IMR-90 (cell line): ENCODE results near the gene COG3. TPM values are rescaled to one million over a fixed set of nuclear protein-coding genes. Genes with fewer than 3 reads are reported as not detected.

ENCODE experiments used
- ATAC-seq: fragments of 200-7000 bp; cut with Tn5 transposase; 2 replicates; pipeline ENCODE4 v1.9.1; 2020; ENCODE audit warnings: low read depth, mild to moderate bottlenecking, moderate library complexity
- BruUV-seq: library from RNA; stranded (reverse); fragments of 400-500 nt; replicated peaks from 2 replicates; lab custom pipeline; 2021; lab: Mats Ljungman, UMichigan
- CTCF ChIA-PET: fragments of 300-600 bp; formaldehyde crosslinking; extraction: SDS; loops from one replicate; lab custom pipeline; 2021; ENCODE audit warnings: antibody characterized with exemption; lab: Yijun Ruan, JAX
- POLR2A ChIA-PET: fragments of 300-600 bp; sonication (Branson Sonifier 250); formaldehyde crosslinking; loops from one replicate; lab custom pipeline; 2022; ENCODE audit warnings: antibody characterized with exemption; ENCODE audit not compliant: unreplicated experiment; lab: Charles Lee
- DNase-seq: peaks from one replicate; pipeline ENCODE4 v3.0.0; 2013
- H2AFZ ChIP-seq: replicated peaks from 2 replicates; pipeline ENCODE3; 2013; ENCODE audit warnings: low read length, mild to moderate bottlenecking; ENCODE audit not compliant: poor library complexity
- H2AK5ac ChIP-seq: 2 replicates; pipeline ENCODE4 v1.6.1; 2013; ENCODE audit warnings: low read depth, low read length, inconsistent platforms
- H2AK9ac ChIP-seq: replicated peaks from 2 replicates; pipeline ENCODE3; 2013; ENCODE audit warnings: mild to moderate bottlenecking, low read depth, low read length, moderate library complexity; ENCODE audit not compliant: poor library complexity
- H2BK120ac ChIP-seq: 2 replicates; pipeline ENCODE4 v1.6.1; 2013; ENCODE audit warnings: low read depth, low read length, inconsistent platforms
- H2BK15ac ChIP-seq: 3 replicates; pipeline ENCODE4 v1.6.1; 2013; ENCODE audit warnings: low read depth, low read length, inconsistent platforms
- H2BK20ac ChIP-seq: 2 replicates; pipeline ENCODE4 v1.6.1; 2013; ENCODE audit warnings: low read depth, mild to moderate bottlenecking, inconsistent platforms, low read length, moderate library complexity
- H2BK5ac ChIP-seq: 2 replicates; pipeline ENCODE4 v1.6.1; 2013; ENCODE audit warnings: mild to moderate bottlenecking, low read depth, low read length, inconsistent platforms; ENCODE audit not compliant: poor library complexity, severe bottlenecking
- H3K14ac ChIP-seq: replicated peaks from 2 replicates; pipeline ENCODE4 v1.6.1; 2013; ENCODE audit warnings: low read depth, low read length, inconsistent platforms
- H3K18ac ChIP-seq: 2 replicates; pipeline ENCODE4 v1.6.1; 2013; ENCODE audit warnings: low read depth, low read length, control low read depth
- H3K23ac ChIP-seq: 2 replicates; pipeline ENCODE4 v1.6.1; 2013; ENCODE audit warnings: low read depth, low read length, inconsistent platforms
- H3K27ac ChIP-seq: 2 replicates; pipeline ENCODE4 v1.5.1; 2013; ENCODE audit warnings: mild to moderate bottlenecking, control low read depth, low read length; ENCODE audit not compliant: insufficient read depth
- H3K27me3 ChIP-seq: 2 replicates; pipeline ENCODE4 v1.6.1; 2013; ENCODE audit warnings: low read length; ENCODE audit not compliant: control insufficient read depth, insufficient read depth
- H3K36me3 ChIP-seq: 2 replicates; pipeline ENCODE4 v1.6.1; 2013; ENCODE audit warnings: low read length, mixed read lengths; ENCODE audit not compliant: control insufficient read depth, insufficient read depth
- H3K4ac ChIP-seq: 2 replicates; pipeline ENCODE4 v1.6.1; 2013; ENCODE audit warnings: low read depth, low read length, inconsistent platforms
- H3K4me1 ChIP-seq: 2 replicates; pipeline ENCODE4 v1.6.1; 2013; ENCODE audit warnings: low read length, mixed read lengths; ENCODE audit not compliant: control insufficient read depth, insufficient read depth
- H3K4me2 ChIP-seq: 2 replicates; pipeline ENCODE4 v1.6.1; 2013; ENCODE audit warnings: low read depth, mild to moderate bottlenecking, control low read depth, low read length, moderate library complexity
- H3K4me3 ChIP-seq: 2 replicates; pipeline ENCODE4 v1.5.1; 2013; ENCODE audit warnings: low read depth, mild to moderate bottlenecking, control low read depth, low read length, moderate library complexity; ENCODE audit not compliant: insufficient read depth
- H3K56ac ChIP-seq: 2 replicates; pipeline ENCODE4 v1.6.1; 2013; ENCODE audit warnings: low read length, inconsistent platforms; ENCODE audit not compliant: insufficient read depth; ENCODE audit errors: extremely low read depth
- H3K79me1 ChIP-seq, 2 experiments: 2 replicates each; pipeline ENCODE4 v1.6.1; 2013; ENCODE audit warnings: low read length in 2 of 2, inconsistent platforms in 1 of 2, low read depth in 1 of 2
- H3K9ac ChIP-seq: 2 replicates; pipeline ENCODE4 v1.6.1; 2013; ENCODE audit warnings: low read depth, low read length, control low read depth
- H3K9me1 ChIP-seq: 2 replicates; pipeline ENCODE4 v1.6.1; 2013; ENCODE audit warnings: low read length, inconsistent platforms; ENCODE audit not compliant: insufficient read depth
- H3K9me3 ChIP-seq: 2 replicates; pipeline ENCODE4 v1.6.1; 2013; ENCODE audit warnings: low read length; ENCODE audit not compliant: control insufficient read depth, insufficient read depth
- H4K20me1 ChIP-seq: 2 replicates; pipeline ENCODE4 v1.6.1; 2013; ENCODE audit warnings: low read length, inconsistent platforms; ENCODE audit not compliant: insufficient read depth
- H4K5ac ChIP-seq: 2 replicates; pipeline ENCODE4 v1.6.1; 2013; ENCODE audit warnings: mild to moderate bottlenecking, low read depth, low read length, control low read depth
- H4K8ac ChIP-seq, 2 experiments: 2 replicates each; pipeline ENCODE4 v1.6.1; 2013; ENCODE audit warnings: low read depth in 2 of 2, low read length in 2 of 2, control low read depth in 1 of 2, inconsistent platforms in 1 of 2
- H4K91ac ChIP-seq: 2 replicates; pipeline ENCODE4 v1.6.1; 2013; ENCODE audit warnings: low read depth, low read length, inconsistent platforms; ENCODE audit not compliant: insufficient read depth
- BHLHE40 ChIP-seq: fragments of 150-350 bp; IDR thresholded peaks from 2 replicates; pipeline ENCODE4 v1.6.1; 2016; ENCODE audit warnings: mild to moderate bottlenecking, low read depth, low read length
- CEBPB ChIP-seq: IDR thresholded peaks from 2 replicates; pipeline ENCODE4 v1.6.1; 2012; ENCODE audit warnings: low read depth, low read length, improper control_type of control experiment
- FOS ChIP-seq: fragments of 150-350 bp; IDR thresholded peaks from 2 replicates; pipeline ENCODE4 v1.6.1; 2016; ENCODE audit warnings: low read depth, low read length
- RCOR1 ChIP-seq: IDR thresholded peaks from 2 replicates; pipeline ENCODE4 v1.6.1; 2012; ENCODE audit warnings: mild to moderate bottlenecking, low read length, improper control_type of control experiment; ENCODE audit not compliant: insufficient replicate concordance
- RFX5 ChIP-seq: IDR thresholded peaks from 2 replicates; pipeline ENCODE4 v1.8.0; 2012; ENCODE audit warnings: low read depth, mild to moderate bottlenecking, low read length, moderate library complexity
- WGBS, 2 experiments: methylation state at CpG; one replicate each; pipeline versions ENCODE4 v1.1.5 to v1.1.7; 2013; ENCODE audit warnings: missing lambda C conversion rate in 2 of 2; ENCODE audit not compliant: insufficient read length in 1 of 2; ENCODE audit errors: extremely low coverage in 2 of 2; 5-methylcytosine and 5-hydroxymethylcytosine counted together
- dilution Hi-C: fragments of 300-500 bp; cut with HindIII; formaldehyde crosslinking; loops from one replicate; pipeline ENCODE4 v1.14.3; 2018; ENCODE audit warnings: low sequenced_read_pairs; ENCODE audit not compliant: unreplicated experiment
- in situ Hi-C: fragments of 300-500 bp; cut with MboI; formaldehyde crosslinking; loops from 3 replicates; pipeline ENCODE4 v1.14.3; 2019; ENCODE audit warnings: low sequenced_read_pairs, inconsistent platforms, mixed read lengths
- intact Hi-C: fragments of 100-400 bp; cut with micrococcal nuclease; formaldehyde crosslinking; loops from 2 replicates; pipeline ENCODE4 v1.10.0; 2022
- polyA plus RNA-seq, 3 experiments: library from polyadenylated mRNA; depleted of rRNA; stranded (reverse); fragments of >200 nt; gene quantifications; 2 replicates each; pipeline ENCODE4 v1.2.3, GENCODE V29; 2012; ENCODE audit warnings: low replicate concordance in 1 of 3
- total RNA-seq: library from RNA; depleted of rRNA; stranded (reverse); fragments of >200 nt; gene quantifications from 2 replicates; pipeline ENCODE4 v1.2.3, GENCODE V29; 2012

The COG3 gene
- total and polyA plus RNA-seq, 2 of the 4 experiments (the other 2 are of a cell fraction): 21.7 to 31.9 TPM

DNA sequence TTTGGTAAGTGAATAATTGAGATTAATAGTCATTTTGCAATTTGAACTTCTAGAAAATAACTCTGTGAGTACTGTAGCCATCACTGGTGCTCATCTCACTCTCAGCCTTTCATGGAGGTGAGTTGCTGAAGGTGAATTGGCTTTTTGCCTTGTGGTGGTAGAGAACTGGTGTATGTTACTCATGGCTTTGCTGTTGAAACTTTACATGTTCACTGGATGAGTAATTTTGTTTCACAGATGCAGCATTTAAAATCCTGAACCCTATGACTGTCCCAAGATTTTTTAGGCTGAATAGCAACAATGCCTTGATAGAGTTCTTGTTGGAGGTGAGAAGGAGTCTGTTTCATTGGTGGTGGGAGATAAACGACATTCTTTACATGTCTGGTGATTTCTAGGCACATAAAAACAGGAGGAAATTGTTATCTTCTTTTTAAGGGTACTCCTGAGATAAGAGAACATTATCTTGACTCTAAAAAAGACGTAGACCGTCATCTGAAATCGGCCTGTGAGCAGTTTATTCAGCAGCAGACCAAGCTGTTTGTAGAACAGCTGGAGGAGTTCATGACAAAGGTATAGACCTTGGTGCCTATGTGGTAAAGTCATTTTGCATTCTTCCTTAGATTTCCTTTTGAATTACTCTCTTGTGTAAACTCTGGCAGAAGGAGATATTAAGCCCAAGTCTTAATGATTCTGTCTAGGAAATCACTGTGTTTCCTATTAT lies 53.9 kb downstream of the COG3 start:
- ATAC-seq: peak; percentile 60
- peak; percentile 90 for DNase-seq
- H3K79me1 ChIP-seq: peaks cover 3 to 28% of the 10 kb centered on the region in 2 experiments; a peak in 2 of 4 replicates
- no peak overlapping the region for H2BK120ac ChIP-seq
- no peak overlapping the region for H3K56ac ChIP-seq
- no peak overlapping the region for H2AFZ ChIP-seq
- H3K23ac ChIP-seq: no peak overlapping the region
- intact Hi-C loops (no loop called here), in situ Hi-C loops (no loop called here), dilution Hi-C loops (no loop called here)
- peak overlapping the region; percentile 59 for H2BK5ac ChIP-seq
- no peak overlapping the region for H3K9ac ChIP-seq
- no peak overlapping the region for H3K18ac ChIP-seq
- peaks cover 10% of the 10 kb centered on the region for H3K4me1 ChIP-seq
- CTCF ChIA-PET: no interaction called here
- WGBS, 2 experiments: no CpG with 5 or more reads among the region's 4 CpGs
- no peak overlapping the region for H3K4me3 ChIP-seq
- H3K14ac ChIP-seq: no peak overlapping the region
- H4K5ac ChIP-seq: no peak overlapping the region
- no peaks in the 10 kb centered on the region for H3K9me3 ChIP-seq
- TF ChIP-seq RCOR1: no peak
- TF ChIP-seq FOS: peak; percentile 55; the same call in 1 of the 2 replicates
- peak; percentile 82 for TF ChIP-seq CEBPB
- TF ChIP-seq BHLHE40: no peak
- TF ChIP-seq RFX5: no peak
- H3K27ac ChIP-seq: no peak overlapping the region
- no peaks in the 10 kb centered on the region for H4K20me1 ChIP-seq
- no peak overlapping the region for H3K4me2 ChIP-seq
- no peak overlapping the region; the same call in 2 of the 3 replicates for H2BK15ac ChIP-seq
- H2AK9ac ChIP-seq: no peak overlapping the region
- H4K8ac ChIP-seq: no peak overlapping the region; a peak in 1 of 4 replicates
- no peaks in the 10 kb centered on the region for H3K27me3 ChIP-seq
- peaks cover 22% of the 10 kb centered on the region for H3K36me3 ChIP-seq
- peaks cover 8% of the 10 kb centered on the region; the same call in 1 of the 2 replicates for H3K9me1 ChIP-seq
- peak overlapping the region; percentile 21; the same call in 1 of the 2 replicates for H3K4ac ChIP-seq
- H2AK5ac ChIP-seq: no peak overlapping the region
- POLR2A ChIA-PET: no interaction called here
- no TSS peak for BruUV-seq
- no peak overlapping the region for H4K91ac ChIP-seq
- H2BK20ac ChIP-seq: no peak overlapping the region
